ENCODE results near the gene LRRC8D. TPM values are rescaled to one million over a fixed set of nuclear protein-coding genes. Genes with fewer than 3 reads are reported as not detected.

LRRC8D gene
- total RNA-seq, 1 donor from 2014 or later = 1.3 TPM

DNA sequence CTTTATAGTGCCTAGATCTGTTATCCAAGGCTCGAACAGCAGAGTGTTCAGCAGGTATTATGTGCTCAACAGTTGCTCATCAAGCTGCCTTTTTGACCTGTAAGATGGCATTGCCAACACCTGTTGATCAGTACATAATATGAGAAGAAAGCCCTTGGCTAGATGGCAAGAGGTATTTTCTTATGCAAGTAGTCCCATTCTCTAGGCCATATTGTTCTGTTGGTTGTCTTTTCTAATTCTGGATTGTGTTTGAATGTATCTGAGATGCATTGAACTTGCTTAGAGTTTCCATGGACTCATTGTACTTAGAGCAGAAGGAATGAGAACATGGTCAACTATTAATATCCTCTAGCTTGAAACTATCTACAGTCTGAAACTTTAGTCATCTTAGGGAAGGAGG lies 57.4 kb downstream of the LRRC8D start:
- Histone ChIP-seq H3K27me3 (no peaks in the 10 kb centered on the region), H3K9me3 (no peaks in the 10 kb centered on the region), H3K4me1 (no peaks in the 10 kb centered on the region), H3K4me3 (no peak overlapping the region), H3K27ac (no peak overlapping the region), H3K36me3 (no peaks in the 10 kb centered on the region)
- TF ChIP-seq CTCF (IDR thresholded peaks at IDR 0.05) = no peak
- intact Hi-C loops (cut with DNase I) = no loop called here
- DNase-seq (ENCODE audit: low spot score in 2 of 2) = no peak

DNA sequence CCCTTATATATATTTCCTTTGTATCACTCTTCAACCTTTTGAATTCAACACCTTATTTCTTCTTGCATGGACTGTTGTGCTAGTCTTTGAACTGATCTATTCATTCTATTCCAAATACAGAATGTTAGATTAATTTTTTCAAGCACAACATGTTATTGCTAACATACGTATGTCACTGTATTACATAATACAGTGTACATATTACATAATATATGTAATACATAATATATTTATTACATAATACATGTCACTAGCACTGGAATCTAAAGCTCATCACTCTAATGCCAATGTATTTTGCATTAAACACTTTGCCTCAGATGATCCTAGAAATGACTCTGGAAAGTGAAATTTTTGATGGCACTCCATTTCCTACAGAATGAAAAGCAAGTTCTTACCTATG lies 59.8 kb downstream of the LRRC8D start:
- Histone ChIP-seq H3K27me3 (no peaks in the 10 kb centered on the region), H3K36me3 (no peaks in the 10 kb centered on the region), H3K4me3 (no peak overlapping the region), H3K4me1 (no peaks in the 10 kb centered on the region), H3K27ac (no peak overlapping the region), H3K9me3 (no peaks in the 10 kb centered on the region)
- TF ChIP-seq CTCF (IDR thresholded peaks at IDR 0.05) = no peak
- intact Hi-C loops (cut with DNase I) = no loop called here
- no peak for DNase-seq (ENCODE audit: low spot score in 2 of 2)

DNA sequence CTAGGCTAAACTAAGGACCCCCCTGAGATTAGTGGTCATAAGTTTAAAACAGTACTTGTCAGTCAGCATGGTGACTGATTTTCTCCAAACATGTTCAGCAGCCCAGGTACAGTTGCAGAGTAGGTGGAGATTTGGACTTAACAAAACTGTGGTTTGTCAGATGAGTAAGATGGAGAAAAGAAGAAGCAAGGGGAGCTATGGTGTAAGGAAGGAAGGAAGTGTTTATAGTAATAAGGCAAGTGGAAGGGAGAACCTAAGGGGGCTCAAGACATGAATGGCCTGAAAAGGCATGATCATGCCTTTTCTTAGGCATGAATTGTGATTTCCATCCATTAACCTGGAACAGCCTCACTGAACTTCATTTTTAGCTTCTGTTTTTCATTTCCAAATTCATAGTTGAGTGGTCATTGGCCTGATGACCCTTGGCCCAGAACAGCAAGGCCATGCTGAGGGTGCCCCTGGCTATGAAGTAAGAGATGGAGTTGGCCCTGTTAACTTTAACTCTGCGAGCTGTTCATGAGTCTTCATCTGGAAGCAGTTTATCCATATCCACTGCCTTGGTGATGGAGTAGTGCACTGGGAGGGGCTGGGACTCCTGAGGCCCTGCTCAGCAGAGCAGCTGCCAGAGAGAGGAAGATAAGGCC lies 60.7 kb downstream of the LRRC8D start:
- Histone ChIP-seq H3K4me3 (no peak overlapping the region), H3K27ac (no peak overlapping the region), H3K27me3 (no peaks in the 10 kb centered on the region), H3K36me3 (no peaks in the 10 kb centered on the region), H3K9me3 (no peaks in the 10 kb centered on the region), H3K4me1 (no peaks in the 10 kb centered on the region)
- DNase-seq (ENCODE audit: low spot score in 2 of 2) = no peak
- intact Hi-C loops (cut with DNase I) = no loop called here
- no peak for TF ChIP-seq CTCF (IDR thresholded peaks at IDR 0.05)

DNA sequence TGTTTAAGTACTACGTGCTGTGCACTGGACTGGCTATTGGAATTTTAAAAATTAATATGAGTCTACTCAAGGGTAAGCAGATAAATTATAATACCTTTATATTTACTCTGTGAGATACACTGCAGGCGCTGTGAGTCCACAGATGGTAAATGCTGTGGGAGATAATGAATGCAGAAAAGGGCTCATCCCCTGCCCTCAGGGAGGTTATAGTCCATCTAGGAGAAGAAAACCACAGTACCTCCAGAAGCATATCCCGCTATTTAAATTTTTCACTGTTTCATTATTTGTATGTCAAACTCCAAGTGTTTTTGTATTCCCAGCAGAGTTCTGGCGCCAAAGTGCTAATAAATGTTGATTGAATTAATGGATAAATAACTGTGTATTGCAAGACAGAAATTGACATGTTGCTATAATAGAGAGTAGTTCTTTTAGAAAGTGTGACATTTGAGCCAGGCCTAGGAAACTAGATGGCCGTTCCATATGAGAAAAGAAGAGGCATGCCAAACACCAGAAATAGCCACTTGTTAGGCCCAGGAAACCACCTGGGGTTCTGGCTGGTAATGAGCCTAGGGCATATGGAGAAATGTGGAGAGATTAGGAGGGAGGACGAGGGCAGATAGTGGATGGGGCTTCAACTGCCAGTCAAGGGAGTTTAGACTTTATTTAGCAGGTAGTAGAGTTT lies 61.7 kb downstream of the LRRC8D start:
- intact Hi-C loops (cut with DNase I) = no loop called here
- no peaks in the 10 kb centered on the region for H3K4me1 ChIP-seq
- no peaks in the 10 kb centered on the region for H3K27me3 ChIP-seq
- no peak overlapping the region for H3K4me3 ChIP-seq
- H3K36me3 ChIP-seq = no peaks in the 10 kb centered on the region
- H3K27ac ChIP-seq = no peak overlapping the region
- no peak for TF ChIP-seq CTCF (IDR thresholded peaks at IDR 0.05)
- no peak for DNase-seq (ENCODE audit: low spot score in 2 of 2)
- H3K9me3 ChIP-seq = no peaks in the 10 kb centered on the region

DNA sequence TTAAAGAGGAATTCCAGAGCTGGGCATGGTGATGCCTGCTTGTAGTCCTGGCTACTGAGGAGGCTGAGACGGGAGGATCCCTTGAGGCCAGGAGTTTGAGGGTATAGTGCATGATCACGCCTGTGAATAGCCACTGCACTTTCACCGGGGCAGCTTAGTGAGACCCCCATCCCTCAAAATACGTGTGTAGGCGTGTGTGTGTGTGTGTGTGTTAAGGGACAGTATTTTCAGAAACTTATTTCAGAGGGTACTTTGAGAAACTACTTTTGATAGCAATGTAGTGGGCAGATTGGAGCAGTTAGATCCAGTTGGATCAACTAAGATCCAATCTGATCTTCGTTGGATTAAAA lies 62.2 kb downstream of the LRRC8D start:
- Histone ChIP-seq H3K4me1 (no peaks in the 10 kb centered on the region), H3K4me3 (no peak overlapping the region), H3K36me3 (no peaks in the 10 kb centered on the region), H3K9me3 (no peaks in the 10 kb centered on the region), H3K27me3 (no peaks in the 10 kb centered on the region), H3K27ac (no peak overlapping the region)
- intact Hi-C loops (cut with DNase I) = no loop called here
- no peak for DNase-seq (ENCODE audit: low spot score in 2 of 2)
- no peak for TF ChIP-seq CTCF (IDR thresholded peaks at IDR 0.05)
